IPS-18a (cell line): ENCODE data around the gene E2F3.

Source experiments
- H3K27ac ChIP-seq: one replicate; pipeline ENCODE4 v1.5.1; 2013; ENCODE audit warnings: low read length
- H3K27me3 ChIP-seq: one replicate; pipeline ENCODE4 v1.6.1; 2013; ENCODE audit warnings: mild to moderate bottlenecking, low read length; ENCODE audit not compliant: control insufficient read depth, insufficient read depth
- H3K36me3 ChIP-seq: one replicate; pipeline ENCODE4 v1.6.1; 2013; ENCODE audit warnings: low read depth, low read length; ENCODE audit not compliant: control insufficient read depth
- H3K4me1 ChIP-seq: one replicate; pipeline ENCODE4 v1.6.1; 2013; ENCODE audit warnings: low read depth, low read length; ENCODE audit not compliant: control insufficient read depth
- H3K4me3 ChIP-seq: one replicate; pipeline ENCODE4 v1.5.1; 2013; ENCODE audit warnings: low read length
- H3K9ac ChIP-seq: one replicate; pipeline ENCODE4 v1.6.1; 2013; ENCODE audit warnings: mild to moderate bottlenecking, low read length, moderate library complexity
- H3K9me3 ChIP-seq: one replicate; pipeline ENCODE4 v1.6.1; 2013; ENCODE audit warnings: low read depth, low read length; ENCODE audit not compliant: control insufficient read depth

E2F3 gene

GRCh38 chr6:20401205-20402091 is at the start of gene E2F3:
Gene E2F3, plus strand, starts transcription at chr6:20401879. Its CDS starts 354 bp downstream, at chr6:20402233.
- H3K9me3 ChIP-seq, result no peaks in the 10 kb centered on the region
- H3K4me3 ChIP-seq, result peak within 1 kb of the TSS; percentile 83
- no peaks in the 10 kb centered on the region for H3K27me3 ChIP-seq
- peak within 1 kb of the TSS; percentile 97 for H3K9ac ChIP-seq
- H3K36me3 ChIP-seq, result peaks cover 7% of the 10 kb centered on the region
- peak within 1 kb of the TSS; percentile 71 for H3K27ac ChIP-seq
- H3K4me1 ChIP-seq, result peaks cover 9% of the 10 kb centered on the region

- Histone ChIP-seq H3K27ac (no peak overlapping the region), H3K27me3 (no peaks in the 10 kb centered on the region), H3K4me1 (no peaks in the 10 kb centered on the region), H3K9ac (no peak overlapping the region), H3K36me3 (no peaks in the 10 kb centered on the region), H3K4me3 (no peak overlapping the region), H3K9me3 (no peaks in the 10 kb centered on the region)
These were observed 49.3 kb upstream of the E2F3 start for GRCh38 chr6:20352346-20352745.

- no peaks in the 10 kb centered on the region for H3K4me1 ChIP-seq
- no peak overlapping the region for H3K27ac ChIP-seq
- no peak overlapping the region for H3K9ac ChIP-seq
- no peaks in the 10 kb centered on the region for H3K9me3 ChIP-seq
- H3K36me3 ChIP-seq, result no peaks in the 10 kb centered on the region
- no peak overlapping the region for H3K4me3 ChIP-seq
- no peaks in the 10 kb centered on the region for H3K27me3 ChIP-seq
These were observed 48.5 kb upstream of the E2F3 start for GRCh38 chr6:20353134-20353533.

GRCh38 chr6:20354366-20354765 is 47.3 kb upstream of the E2F3 start:
- no peaks in the 10 kb centered on the region for H3K9me3 ChIP-seq
- no peaks in the 10 kb centered on the region for H3K36me3 ChIP-seq
- no peaks in the 10 kb centered on the region for H3K4me1 ChIP-seq
- no peak overlapping the region for H3K27ac ChIP-seq
- no peak overlapping the region for H3K4me3 ChIP-seq
- H3K27me3 ChIP-seq, result no peaks in the 10 kb centered on the region
- no peak overlapping the region for H3K9ac ChIP-seq

GRCh38 chr6:20360471-20361119 is 41.1 kb upstream of the E2F3 start:
- H3K4me1 ChIP-seq, result no peaks in the 10 kb centered on the region
- H3K36me3 ChIP-seq, result no peaks in the 10 kb centered on the region
- H3K9me3 ChIP-seq, result no peaks in the 10 kb centered on the region
- H3K9ac ChIP-seq, result no peak overlapping the region
- no peak overlapping the region for H3K4me3 ChIP-seq
- H3K27ac ChIP-seq, result no peak overlapping the region
- H3K27me3 ChIP-seq, result no peaks in the 10 kb centered on the region

- Histone ChIP-seq H3K4me1 (no peaks in the 10 kb centered on the region), H3K27me3 (no peaks in the 10 kb centered on the region), H3K4me3 (no peak overlapping the region), H3K36me3 (no peaks in the 10 kb centered on the region), H3K9ac (no peak overlapping the region), H3K9me3 (no peaks in the 10 kb centered on the region), H3K27ac (no peak overlapping the region)
These were observed 39.1 kb upstream of the E2F3 start for GRCh38 chr6:20362623-20363022.

GRCh38 chr6:20364327-20364726 is 37.4 kb upstream of the E2F3 start:
- no peaks in the 10 kb centered on the region for H3K9me3 ChIP-seq
- no peak overlapping the region for H3K4me3 ChIP-seq
- H3K27ac ChIP-seq, result no peak overlapping the region
- no peaks in the 10 kb centered on the region for H3K36me3 ChIP-seq
- no peaks in the 10 kb centered on the region for H3K27me3 ChIP-seq
- H3K4me1 ChIP-seq, result no peaks in the 10 kb centered on the region
- H3K9ac ChIP-seq, result no peak overlapping the region

GRCh38 chr6:20365456-20365855 is 36.2 kb upstream of the E2F3 start:
- no peaks in the 10 kb centered on the region for H3K9me3 ChIP-seq
- no peak overlapping the region for H3K9ac ChIP-seq
- no peaks in the 10 kb centered on the region for H3K36me3 ChIP-seq
- no peaks in the 10 kb centered on the region for H3K4me1 ChIP-seq
- no peak overlapping the region for H3K4me3 ChIP-seq
- no peak overlapping the region for H3K27ac ChIP-seq
- H3K27me3 ChIP-seq, result no peaks in the 10 kb centered on the region

GRCh38 chr6:20366082-20366830 is 35.4 kb upstream of the E2F3 start:
- Histone ChIP-seq H3K27ac (no peak overlapping the region), H3K9me3 (no peaks in the 10 kb centered on the region), H3K4me1 (no peaks in the 10 kb centered on the region), H3K36me3 (no peaks in the 10 kb centered on the region), H3K4me3 (no peak overlapping the region), H3K9ac (no peak overlapping the region), H3K27me3 (no peaks in the 10 kb centered on the region)

- no peaks in the 10 kb centered on the region for H3K9me3 ChIP-seq
- H3K9ac ChIP-seq, result no peak overlapping the region
- H3K27me3 ChIP-seq, result no peaks in the 10 kb centered on the region
- H3K4me3 ChIP-seq, result no peak overlapping the region
- no peak overlapping the region for H3K27ac ChIP-seq
- no peaks in the 10 kb centered on the region for H3K4me1 ChIP-seq
- no peaks in the 10 kb centered on the region for H3K36me3 ChIP-seq
These were observed 33.8 kb upstream of the E2F3 start for GRCh38 chr6:20367743-20368485.

GRCh38 chr6:20370393-20370792 is 31.3 kb upstream of the E2F3 start:
- H3K4me3 ChIP-seq, result no peak overlapping the region
- no peaks in the 10 kb centered on the region for H3K9me3 ChIP-seq

More at GRCh38 chr6:20370393-20370792, 31.3 kb upstream of the E2F3 start:
- H3K36me3 ChIP-seq, result no peaks in the 10 kb centered on the region
- no peaks in the 10 kb centered on the region for H3K4me1 ChIP-seq
- no peak overlapping the region for H3K9ac ChIP-seq
- no peak overlapping the region for H3K27ac ChIP-seq
- no peaks in the 10 kb centered on the region for H3K27me3 ChIP-seq
